ENCODE results near the gene ZNF532.

DNA sequence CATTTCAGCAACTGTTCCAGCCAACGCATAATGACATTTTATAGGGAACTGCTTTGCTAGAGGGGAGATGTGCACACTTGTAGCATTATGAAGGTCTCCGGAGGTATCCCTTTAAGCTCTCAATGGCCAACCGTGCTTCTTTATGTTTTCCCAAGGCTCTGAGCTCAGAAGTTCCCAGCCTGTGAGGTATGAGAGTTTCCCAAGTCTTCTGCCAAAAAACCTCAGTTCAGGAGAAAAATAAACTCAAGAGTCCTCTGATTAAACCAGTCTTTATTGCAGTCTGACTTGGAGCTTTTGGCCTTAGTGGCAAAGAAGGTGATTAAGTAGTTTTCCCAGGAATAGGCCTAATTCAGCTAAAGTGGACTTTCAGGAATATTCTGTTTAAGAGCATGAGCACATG lies 35.4 kb upstream of the ZNF532 start:
- no peak for TF ChIP-seq CTCF (IDR thresholded peaks at IDR 0.05)
- no peak for TF ChIP-seq REST (IDR thresholded peaks at IDR 0.05; ENCODE audit: insufficient read depth in 1 of 2, low read depth in 2 of 2, low read length in 1 of 2)
